ENCODE data around the gene PCSK4.

DNA sequence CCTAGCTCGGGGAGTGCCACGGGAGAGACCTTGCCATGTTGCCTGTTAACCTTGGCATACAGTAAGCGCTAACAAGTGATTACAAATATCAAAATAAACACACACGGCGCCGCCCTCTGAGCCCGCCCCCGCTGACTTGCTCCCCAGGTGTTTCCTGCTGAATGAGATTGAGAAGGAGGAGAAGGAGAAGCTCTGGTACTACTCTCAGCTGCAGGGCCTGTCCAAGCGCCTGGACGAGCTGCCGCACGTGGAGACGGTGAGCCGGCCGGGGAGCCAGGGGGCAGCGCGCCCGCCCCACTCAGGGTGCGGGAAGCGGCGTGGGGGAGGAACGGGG, 35.2 kb downstream of the PCSK4 start:
- TF ChIP-seq, protein P1, sequence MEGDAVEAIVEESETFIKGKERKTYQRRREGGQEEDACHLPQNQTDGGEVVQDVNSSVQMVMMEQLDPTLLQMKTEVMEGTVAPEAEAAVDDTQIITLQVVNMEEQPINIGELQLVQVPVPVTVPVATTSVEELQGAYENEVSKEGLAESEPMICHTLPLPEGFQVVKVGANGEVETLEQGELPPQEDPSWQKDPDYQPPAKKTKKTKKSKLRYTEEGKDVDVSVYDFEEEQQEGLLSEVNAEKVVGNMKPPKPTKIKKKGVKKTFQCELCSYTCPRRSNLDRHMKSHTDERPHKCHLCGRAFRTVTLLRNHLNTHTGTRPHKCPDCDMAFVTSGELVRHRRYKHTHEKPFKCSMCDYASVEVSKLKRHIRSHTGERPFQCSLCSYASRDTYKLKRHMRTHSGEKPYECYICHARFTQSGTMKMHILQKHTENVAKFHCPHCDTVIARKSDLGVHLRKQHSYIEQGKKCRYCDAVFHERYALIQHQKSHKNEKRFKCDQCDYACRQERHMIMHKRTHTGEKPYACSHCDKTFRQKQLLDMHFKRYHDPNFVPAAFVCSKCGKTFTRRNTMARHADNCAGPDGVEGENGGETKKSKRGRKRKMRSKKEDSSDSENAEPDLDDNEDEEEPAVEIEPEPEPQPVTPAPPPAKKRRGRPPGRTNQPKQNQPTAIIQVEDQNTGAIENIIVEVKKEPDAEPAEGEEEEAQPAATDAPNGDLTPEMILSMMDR (IDR thresholded peaks at IDR 0.05): no peak
- TF ChIP-seq POLR2A (IDR thresholded peaks at IDR 0.05): no peak

Measured in Peyer's patch (tissue), 4 donors.